BE2C (cell line): Measurements from ENCODE around the gene KATNBL1.

ENCODE experiments used
- DNase-seq: peaks from one replicate; pipeline ENCODE4 v3.0.0-alpha.2; 2020
- H3K27me3 ChIP-seq: fragments of 250-450 bp; sonication (Bioruptor Pico); 2 replicates; pipeline ENCODE4 v1.5.1; 2020; ENCODE audit warnings: mild to moderate bottlenecking
- H3K36me3 ChIP-seq: fragments of 250-450 bp; sonication (Bioruptor Pico); 2 replicates; pipeline ENCODE4 v1.5.1; 2020; ENCODE audit warnings: mild to moderate bottlenecking
- H3K4me1 ChIP-seq: fragments of 250-450 bp; sonication (Bioruptor Pico); 2 replicates; pipeline ENCODE4 v1.5.1; 2020
- H3K4me3 ChIP-seq: 2 replicates; pipeline ENCODE4 v1.5.1; 2011; ENCODE audit warnings: low read depth, low read length
- H3K9me3 ChIP-seq: fragments of 250-450 bp; sonication (Bioruptor Pico); 2 replicates; pipeline ENCODE4 v1.5.1; 2020
- CTCF ChIP-seq: IDR thresholded peaks from 2 replicates; pipeline ENCODE4 v1.5.1; 2012; ENCODE audit warnings: mild to moderate bottlenecking, low read depth, low read length

The KATNBL1 gene

GRCh38 chr15:34116620-34117019, 93.3 kb downstream of the KATNBL1 start:
- Histone ChIP-seq H3K9me3 (no peaks in the 10 kb centered on the region), H3K36me3 (no peaks in the 10 kb centered on the region), H3K27me3 (no peaks in the 10 kb centered on the region), H3K4me3 (no peak overlapping the region), H3K4me1 (no peaks in the 10 kb centered on the region)
- no peak for TF ChIP-seq CTCF
- no peak for DNase-seq

- Histone ChIP-seq H3K27me3 (no peaks in the 10 kb centered on the region), H3K36me3 (no peaks in the 10 kb centered on the region), H3K4me1 (no peaks in the 10 kb centered on the region), H3K4me3 (no peak overlapping the region), H3K9me3 (no peaks in the 10 kb centered on the region)
- DNase-seq: no peak
- TF ChIP-seq CTCF: no peak
These were observed 95.2 kb downstream of the KATNBL1 start for GRCh38 chr15:34114739-34115138.

- H3K4me1 ChIP-seq: no peaks in the 10 kb centered on the region
- H3K4me3 ChIP-seq: no peak overlapping the region
- H3K9me3 ChIP-seq: no peaks in the 10 kb centered on the region
- no peaks in the 10 kb centered on the region for H3K27me3 ChIP-seq
- no peak for DNase-seq
- H3K36me3 ChIP-seq: no peaks in the 10 kb centered on the region
- no peak for TF ChIP-seq CTCF
These were observed 95.7 kb downstream of the KATNBL1 start for GRCh38 chr15:34114215-34114614.

GRCh38 chr15:34111488-34111887, 98.4 kb downstream of the KATNBL1 start:
- H3K4me3 ChIP-seq: no peak overlapping the region
- no peaks in the 10 kb centered on the region for H3K9me3 ChIP-seq
- H3K4me1 ChIP-seq: no peaks in the 10 kb centered on the region
- H3K36me3 ChIP-seq: no peaks in the 10 kb centered on the region
- H3K27me3 ChIP-seq: no peaks in the 10 kb centered on the region
- TF ChIP-seq CTCF: no peak
- no peak for DNase-seq

GRCh38 chr15:34109797-34110663, 99.9 kb downstream of the KATNBL1 start:
- no peaks in the 10 kb centered on the region for H3K36me3 ChIP-seq
- peak; percentile 83 for TF ChIP-seq CTCF
- peak; percentile 15 for DNase-seq
- H3K9me3 ChIP-seq: no peaks in the 10 kb centered on the region
- H3K27me3 ChIP-seq: no peaks in the 10 kb centered on the region
- H3K4me1 ChIP-seq: no peaks in the 10 kb centered on the region
- H3K4me3 ChIP-seq: no peak overlapping the region

GRCh38 chr15:34107315-34107714, 102.6 kb downstream of the KATNBL1 start:
- no peaks in the 10 kb centered on the region for H3K27me3 ChIP-seq
- H3K9me3 ChIP-seq: no peaks in the 10 kb centered on the region
- DNase-seq: no peak
- H3K4me3 ChIP-seq: no peak overlapping the region
- TF ChIP-seq CTCF: no peak
- H3K4me1 ChIP-seq: no peaks in the 10 kb centered on the region
- H3K36me3 ChIP-seq: no peaks in the 10 kb centered on the region
